Upper lobe of left lung (tissue), 6 donors: ENCODE data around the gene NUP58. TPM values are rescaled to one million over a fixed set of nuclear protein-coding genes. Genes with fewer than 3 reads are reported as not detected.
A peak's percentile ranks its signal among the peaks of the same experiment; 100 is the strongest.

Experiments used
- ATAC-seq, 2 donors: fragments of 200-7000 bp; cut with Tn5 transposase; one replicate each; pipeline ENCODE4 v1.9.1; 2022; ENCODE audit warnings: mild to moderate bottlenecking in 2 of 2, moderate library complexity in 2 of 2; ENCODE audit not compliant: low FRiP score in 2 of 2
- DNase-seq, 2 donors: peaks; one replicate each; pipeline ENCODE4 v3.0.0-alpha.2; 2019 to 2020
- H3K27ac ChIP-seq, 4 donors: fragments of 200-600 bp; sonication (generic); one replicate each; pipeline ENCODE4 v1.5.1; 2016 to 2019
- H3K27me3 ChIP-seq, 4 donors: fragments of 200-600 bp; sonication (generic); one replicate each; pipeline ENCODE4 v1.5.1; 2017 to 2019
- H3K36me3 ChIP-seq, 4 donors: fragments of 200-600 bp; sonication (generic); one replicate each; pipeline ENCODE4 v1.5.1; 2016 to 2019
- H3K4me1 ChIP-seq, 4 donors: fragments of 200-600 bp; sonication (generic); one replicate each; pipeline ENCODE4 v1.5.1; 2018 to 2019
- H3K4me3 ChIP-seq, 4 donors: fragments of 200-600 bp; sonication (generic); one replicate each; pipeline ENCODE4 v1.5.1; 2017 to 2019; ENCODE audit warnings: mild to moderate bottlenecking in 2 of 4, moderate library complexity in 1 of 4
- H3K9me3 ChIP-seq, 4 donors: fragments of 200-600 bp; sonication (generic); one replicate each; pipeline ENCODE4 v1.5.1; 2018 to 2019
- CTCF ChIP-seq, 6 experiments: fragments of 450-650 bp in 4 of 6; fragments of 200-600 bp in 2 of 6; sonication (generic) in 2 of 6; IDR thresholded peaks; one replicate each; pipeline ENCODE4 v1.5.1; 2016 to 2019; ENCODE audit warnings: antibody characterized with exemption in 6 of 6
- EP300 ChIP-seq, 4 donors: sonication (generic); formaldehyde crosslinking; IDR thresholded peaks; one replicate each; pipeline ENCODE4 v1.5.1; 2017; ENCODE audit warnings: antibody characterized with exemption in 4 of 4, control low read depth in 2 of 4
- POLR2A ChIP-seq, 4 donors: fragments of 450-650 bp; IDR thresholded peaks; one replicate each; pipeline ENCODE4 v1.5.1; 2016 to 2017; ENCODE audit warnings: antibody characterized with exemption in 4 of 4, mild to moderate bottlenecking in 2 of 4
- POLR2AphosphoS5 ChIP-seq, 2 donors: sonication (generic); formaldehyde crosslinking; IDR thresholded peaks; one replicate each; pipeline ENCODE4 v1.5.1; 2017; ENCODE audit warnings: antibody characterized with exemption in 2 of 2
- WGBS, 2 donors: methylation state at CpG; one replicate each; pipeline ENCODE4 v1.1.5; 2017 to 2018; 5-methylcytosine and 5-hydroxymethylcytosine counted together
- total RNA-seq, 6 donors: library from RNA; depleted of rRNA in 4 of 6; stranded (reverse); fragments of >200 nt in 4 of 6; gene quantifications; one replicate each; pipeline versions ENCODE4 v1.1.0 to v1.2.1, GENCODE V29; 2016 to 2021
- donor health status: DM: no; HTN: no; CAD: no; lungs with moderate emphysema.
- donor health status: DM: no; HTN: yes; CAD: no; lungs with severe emphysema.

NUP58 gene
- total RNA-seq, 6 donors from 2014 or later, result 68.2 to 157 (median 85.6) TPM

DNA sequence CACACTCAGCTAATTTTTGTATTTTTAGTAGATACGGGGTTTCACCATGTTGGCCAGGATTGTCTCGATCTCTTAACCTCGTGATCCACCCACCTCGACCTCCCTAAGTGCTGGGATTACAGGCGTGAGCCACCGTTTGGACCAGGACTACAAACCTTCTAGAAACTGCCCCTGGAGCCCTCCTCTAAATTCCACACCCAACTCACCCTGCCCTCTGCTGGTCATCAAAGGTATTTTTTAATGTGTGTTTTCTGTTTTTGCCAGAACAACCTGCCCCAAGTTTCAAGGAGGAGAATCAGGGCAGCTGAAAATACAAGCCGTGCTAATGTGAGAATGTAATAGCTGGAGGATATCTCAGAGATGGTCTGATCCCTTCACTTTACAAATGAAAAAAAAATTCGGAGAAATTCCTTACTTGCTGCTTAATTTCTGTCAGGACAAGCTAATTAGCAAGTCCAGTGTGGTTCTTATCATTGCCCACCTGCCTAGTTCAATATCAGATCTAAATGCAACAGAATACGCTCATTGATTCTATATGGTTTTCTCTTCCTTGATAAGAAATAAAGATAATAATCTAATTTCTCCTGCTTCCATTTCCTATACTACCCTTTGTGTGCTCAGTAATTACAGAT lies 74.4 kb downstream of the NUP58 start:
- Histone ChIP-seq H3K4me3 (no peak overlapping the region), H3K27me3 (peaks cover 0 to 23% (median 13%) of the 10 kb centered on the region in 4 donors), H3K4me1 (peaks cover 0 to 15% (median 10%) of the 10 kb centered on the region in 4 donors), H3K27ac (no peak overlapping the region), H3K36me3 (no peaks in the 10 kb centered on the region), H3K9me3 (no peaks in the 10 kb centered on the region)
- TF ChIP-seq CTCF (IDR thresholded peaks at IDR 0.05), result peak; percentile 52 to 73 (median 60)
- no peak for TF ChIP-seq POLR2A (IDR thresholded peaks at IDR 0.05)
- ATAC-seq (peak in 1 of 2 donors; percentile 49), DNase-seq (no peak)
- 30 to 42% methylated on average over 9 of the region's 9 CpGs for WGBS, 2 donors

DNA sequence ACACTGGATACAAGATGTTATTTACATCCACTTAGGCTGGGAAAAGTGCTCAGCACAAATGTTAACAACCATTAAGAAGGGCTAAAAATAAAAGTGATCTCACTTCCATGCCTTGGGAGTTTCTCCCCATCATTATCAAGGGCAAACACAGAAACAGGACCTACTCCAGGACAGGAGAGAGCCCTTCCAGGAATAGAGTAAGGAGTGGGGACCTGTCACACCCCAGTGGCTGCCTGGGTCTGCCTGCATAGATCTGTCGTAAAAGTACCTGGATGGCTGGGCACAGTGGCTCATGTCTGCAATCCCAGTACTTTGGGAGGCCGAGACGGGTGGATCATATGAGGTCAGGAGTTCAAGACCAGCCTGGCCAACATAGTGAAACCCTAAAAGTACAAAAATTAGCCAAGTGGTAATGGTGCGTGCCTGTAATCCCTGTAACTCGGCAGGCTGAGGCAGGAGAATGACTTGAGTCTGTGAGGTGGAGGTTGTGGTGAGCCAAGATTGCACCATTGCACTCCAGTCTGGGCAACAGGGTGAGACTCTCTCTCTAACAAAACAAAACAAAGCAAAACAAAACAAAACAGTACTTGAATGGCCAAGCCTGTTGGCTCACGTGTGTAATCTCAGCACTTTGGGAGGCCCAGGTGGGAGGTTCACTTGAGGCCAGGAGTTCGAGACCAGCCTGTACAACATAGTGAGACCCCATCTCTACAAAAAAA lies 76.0 kb downstream of the NUP58 start:
- peaks cover 0 to 13% (median 4%) of the 10 kb centered on the region in 4 donors for H3K27me3 ChIP-seq
- peaks cover 0 to 4% (median 3%) of the 10 kb centered on the region in 4 donors for H3K4me1 ChIP-seq
- H3K27ac ChIP-seq, result no peak overlapping the region
- 85 to 86% methylated on average over 7 of the region's 7 CpGs for WGBS, 2 donors
- H3K4me3 ChIP-seq, result no peak overlapping the region
- DNase-seq, result no peak
- no peak for ATAC-seq
- no peaks in the 10 kb centered on the region for H3K9me3 ChIP-seq
- TF ChIP-seq CTCF (IDR thresholded peaks at IDR 0.05) (no peak), POLR2AphosphoS5 (IDR thresholded peaks at IDR 0.05) (no peak), POLR2A (IDR thresholded peaks at IDR 0.05) (no peak), EP300 (IDR thresholded peaks at IDR 0.05) (no peak)
- H3K36me3 ChIP-seq, result no peaks in the 10 kb centered on the region

DNA sequence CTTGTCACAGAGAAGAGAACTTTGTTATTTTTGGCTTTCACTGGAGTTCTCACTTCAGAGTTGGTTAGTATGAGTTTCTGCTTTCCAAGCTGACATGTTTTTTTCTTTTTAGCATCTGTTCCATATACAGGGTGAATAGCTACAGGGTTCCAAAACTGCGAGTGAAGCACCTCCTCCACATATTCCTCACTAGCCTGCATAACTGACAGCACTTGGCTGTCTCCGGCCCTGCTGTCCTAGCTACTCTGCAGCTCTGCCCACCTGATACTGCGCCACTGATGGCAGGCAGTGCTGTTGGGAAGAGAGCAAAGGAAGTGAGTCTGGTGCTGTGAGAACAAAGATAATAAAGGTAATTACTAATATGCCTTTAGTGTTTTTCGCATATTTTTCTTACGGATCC lies 77.1 kb downstream of the NUP58 start:
- no peaks in the 10 kb centered on the region for H3K4me1 ChIP-seq
- no peaks in the 10 kb centered on the region for H3K36me3 ChIP-seq
- no peak for DNase-seq
- no peak overlapping the region for H3K4me3 ChIP-seq
- no peaks in the 10 kb centered on the region for H3K9me3 ChIP-seq
- peaks cover 0 to 1% (median 0%) of the 10 kb centered on the region in 4 donors for H3K27me3 ChIP-seq
- H3K27ac ChIP-seq, result no peak overlapping the region
- TF ChIP-seq POLR2AphosphoS5 (IDR thresholded peaks at IDR 0.05), result no peak
- no peak for TF ChIP-seq POLR2A (IDR thresholded peaks at IDR 0.05)
- TF ChIP-seq CTCF (IDR thresholded peaks at IDR 0.05), result no peak
- no peak for TF ChIP-seq EP300 (IDR thresholded peaks at IDR 0.05)
- no peak for ATAC-seq
- WGBS, 2 donors, result 66 to 85% methylated on average over 5 of the region's 5 CpGs

DNA sequence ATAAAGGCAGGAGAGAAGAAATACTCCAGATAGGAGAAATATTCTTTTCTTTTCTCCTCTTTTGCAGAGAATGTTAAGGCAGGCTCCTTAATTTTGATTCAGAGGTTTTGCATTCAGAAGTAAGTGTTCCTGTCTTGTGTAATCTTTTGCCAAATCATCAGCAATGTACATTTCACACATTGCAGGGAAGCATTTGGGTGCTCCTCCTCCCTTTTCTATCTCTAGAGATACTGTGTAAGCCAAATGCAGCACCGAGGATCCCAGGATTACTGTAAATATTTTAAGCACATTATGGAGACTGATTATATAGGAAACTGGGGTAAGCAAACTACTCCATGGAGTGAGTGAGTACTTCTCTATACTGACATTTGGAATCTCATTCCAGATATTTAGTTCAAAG lies 77.6 kb downstream of the NUP58 start:
- no peak for DNase-seq
- 22 to 40% methylated on average over 1 of the region's 1 CpG for WGBS, 2 donors
- no peaks in the 10 kb centered on the region for H3K4me1 ChIP-seq
- TF ChIP-seq POLR2A (IDR thresholded peaks at IDR 0.05), result no peak
- TF ChIP-seq EP300 (IDR thresholded peaks at IDR 0.05), result no peak
- TF ChIP-seq POLR2AphosphoS5 (IDR thresholded peaks at IDR 0.05), result no peak
- TF ChIP-seq CTCF (IDR thresholded peaks at IDR 0.05), result no peak
- H3K36me3 ChIP-seq, result no peaks in the 10 kb centered on the region
- no peak overlapping the region for H3K4me3 ChIP-seq
- H3K9me3 ChIP-seq, result no peaks in the 10 kb centered on the region
- no peak overlapping the region for H3K27ac ChIP-seq
- H3K27me3 ChIP-seq, result no peaks in the 10 kb centered on the region
- ATAC-seq, result no peak
